Amniotic stem cell (primary cell): ENCODE results near the gene ABCA2.

ENCODE experiments used
- DNase-seq: peaks from one replicate; lab custom pipeline; 2025; lab: John Stamatoyannopoulos, UW

The ABCA2 gene

GRCh38 chr9:137030538-137031527 is 2.8 kb upstream of the ABCA2 start:
- no peak for DNase-seq

GRCh38 chr9:137030006-137030405 is 2.0 kb upstream of the ABCA2 start:
- no peak for DNase-seq

- no peak for DNase-seq
Measured at GRCh38 chr9:137029058-137029936, 1.3 kb upstream of the ABCA2 start.

- DNase-seq = no peak
Measured at GRCh38 chr9:137028263-137029057, 423 bp upstream of the ABCA2 start.

- no peak for DNase-seq
Measured at GRCh38 chr9:137026828-137027227, 1.2 kb downstream of the ABCA2 start.

- no peak for DNase-seq
Measured at GRCh38 chr9:137026384-137026783, 1.7 kb downstream of the ABCA2 start.

- DNase-seq = no peak
Measured at GRCh38 chr9:137025517-137025966, 2.5 kb downstream of the ABCA2 start.

- no peak for DNase-seq
Measured at GRCh38 chr9:137023583-137023991, 4.5 kb downstream of the ABCA2 start.

GRCh38 chr9:137023157-137023556 is 4.9 kb downstream of the ABCA2 start:
- no peak for DNase-seq

GRCh38 chr9:137022662-137023008 is 5.4 kb downstream of the ABCA2 start:
- DNase-seq = no peak

- DNase-seq = no peak
Measured at GRCh38 chr9:137021979-137022661, 5.9 kb downstream of the ABCA2 start.

- no peak for DNase-seq
Measured at GRCh38 chr9:137021568-137021978, 6.5 kb downstream of the ABCA2 start.

GRCh38 chr9:137020771-137021567 is 7.1 kb downstream of the ABCA2 start:
- no peak for DNase-seq

GRCh38 chr9:137019891-137020683 is 8.0 kb downstream of the ABCA2 start:
- DNase-seq = no peak

GRCh38 chr9:137018761-137019559 is 9.1 kb downstream of the ABCA2 start:
- no peak for DNase-seq

- no peak for DNase-seq
Measured at GRCh38 chr9:137017791-137018497, 10.1 kb downstream of the ABCA2 start.

GRCh38 chr9:137017071-137017470 is 11.0 kb downstream of the ABCA2 start:
- DNase-seq = no peak

- DNase-seq = no peak
Measured at GRCh38 chr9:137016436-137016835, 11.6 kb downstream of the ABCA2 start.
